HepG2 (cell line): ENCODE data around the gene MMS19. TPM values are rescaled to one million over a fixed set of nuclear protein-coding genes. Genes with fewer than 3 reads are reported as not detected.
A peak's percentile ranks its signal among the peaks of the same experiment; 100 is the strongest.

Experiments
- CBX2 ChIP-seq, 2 experiments: fragments of 200-600 bp in 1 of 2; sonication (generic); formaldehyde crosslinking in 1 of 2; IDR thresholded peaks; 2 replicates each; pipeline versions ENCODE4 v1.7.0 to v1.8.1; 2018 to 2022; ENCODE audit warnings: low read depth in 2 of 2, low read length in 1 of 2, mild to moderate bottlenecking in 1 of 2, missing genetic modification reagents in 1 of 2
- CC2D1A ChIP-seq: sonication (generic); formaldehyde crosslinking; IDR thresholded peaks from 2 replicates; pipeline ENCODE4 v1.8.1; 2023; ENCODE audit warnings: mild to moderate bottlenecking, missing genetic modification reagents
- HNRNPUL1 ChIP-seq: fragments of 200-400 bp; formaldehyde crosslinking; IDR thresholded peaks from 2 replicates; pipeline ENCODE4 v1.6.1; 2017; ENCODE audit warnings: low read depth, mild to moderate bottlenecking, low read length, moderate library complexity
- MIXL1 ChIP-seq: IDR thresholded peaks from 2 replicates; pipeline ENCODE4 v1.6.1; 2016
- PRMT3 ChIP-seq: sonication (generic); formaldehyde crosslinking; IDR thresholded peaks from 2 replicates; pipeline ENCODE4 v1.8.1; 2022; ENCODE audit warnings: low read depth, mild to moderate bottlenecking, moderate library complexity, missing genetic modification reagents, borderline replicate concordance
- REL ChIP-seq: sonication (generic); formaldehyde crosslinking; conservative IDR thresholded peaks from 2 replicates; pipeline ENCODE4 v1.8.0; 2022; ENCODE audit warnings: mild to moderate bottlenecking, missing genetic modification reagents, moderate library complexity
- RXRB ChIP-seq: IDR thresholded peaks from 2 replicates; pipeline ENCODE4 v1.6.1; 2016; ENCODE audit warnings: borderline replicate concordance, missing genetic modification reagents, missing compliant biosample characterization
- SALL1 ChIP-seq: sonication (generic); formaldehyde crosslinking; IDR thresholded peaks from 2 replicates; pipeline ENCODE4 v1.8.0; 2022; ENCODE audit warnings: mild to moderate bottlenecking, missing genetic modification reagents
- SRY ChIP-seq: sonication (generic); formaldehyde crosslinking; IDR thresholded peaks from 2 replicates; pipeline ENCODE4 v1.8.0; 2022; ENCODE audit warnings: mild to moderate bottlenecking, missing genetic modification reagents
- ZFP36L2 ChIP-seq: sonication (generic); formaldehyde crosslinking; IDR thresholded peaks from 2 replicates; pipeline ENCODE4 v1.4.0; 2020; ENCODE audit warnings: missing genetic modification reagents
- ZNF3 ChIP-seq: IDR thresholded peaks from 2 replicates; pipeline ENCODE4 v1.7.0; 2017; ENCODE audit warnings: inconsistent platforms
- ZNF761 ChIP-seq: sonication (generic); formaldehyde crosslinking; conservative IDR thresholded peaks from 2 replicates; pipeline ENCODE4 v1.4.0; 2020; ENCODE audit warnings: mild to moderate bottlenecking, missing genetic modification reagents
- ZNF83 ChIP-seq: sonication (generic); formaldehyde crosslinking; IDR thresholded peaks from 2 replicates; pipeline ENCODE4 v1.4.0; 2020; ENCODE audit warnings: missing genetic modification reagents, mild to moderate bottlenecking, borderline replicate concordance
- polyA plus RNA-seq, 8 experiments: library from polyadenylated mRNA; depleted of rRNA in 3 of 8; stranded (reverse) in 7 of 8; unstranded in 1 of 8; fragments of >200 nt; fragmentation: Illumina TruSeq in 4 of 8; extraction: Trizol in 4 of 8; gene quantifications; 2 replicates each; pipeline versions ENCODE4 v1.2.1 to v1.2.3, GENCODE V29; 2011 to 2016; ENCODE audit warnings: low read depth in 4 of 8, missing spikeins in 1 of 8, mixed read lengths in 1 of 8; ENCODE audit not compliant: insufficient read depth in 1 of 8
- total RNA-seq, 5 experiments: library from RNA; depleted of rRNA; stranded (reverse); fragments of >200 nt; fragmentation: Illumina TruSeq; extraction: Trizol; gene quantifications; 2 replicates each; pipeline ENCODE4 v1.2.3, GENCODE V29; 2016; ENCODE audit warnings: low read depth in 1 of 5
- TF ChIP-seq, protein P1 (sequence below): IDR thresholded peaks from 2 replicates; pipeline ENCODE4 v1.6.1; 2016; ENCODE audit warnings: low read depth, missing genetic modification reagents, missing compliant biosample characterization
- TF ChIP-seq, protein P2 (sequence below): sonication (generic); formaldehyde crosslinking; IDR thresholded peaks from 2 replicates; pipeline ENCODE4 v1.5.0; 2020; ENCODE audit warnings: mild to moderate bottlenecking, missing genetic modification reagents
- TF ChIP-seq, protein P3 (sequence below): sonication (generic); formaldehyde crosslinking; IDR thresholded peaks from 2 replicates; pipeline ENCODE4 v1.5.0; 2020; ENCODE audit warnings: mild to moderate bottlenecking, missing genetic modification reagents
- TF ChIP-seq, protein P4 (sequence below): sonication (generic); formaldehyde crosslinking; IDR thresholded peaks from 2 replicates; pipeline ENCODE4 v1.4.0; 2020; ENCODE audit warnings: missing genetic modification reagents, low read depth, mild to moderate bottlenecking, borderline replicate concordance

MMS19 gene
- total and polyA plus RNA-seq, 2 of the 13 experiments (the other 11 are each of a cell fraction or from before 2014, with no cell fraction given): 76.4 to 107 TPM

DNA sequence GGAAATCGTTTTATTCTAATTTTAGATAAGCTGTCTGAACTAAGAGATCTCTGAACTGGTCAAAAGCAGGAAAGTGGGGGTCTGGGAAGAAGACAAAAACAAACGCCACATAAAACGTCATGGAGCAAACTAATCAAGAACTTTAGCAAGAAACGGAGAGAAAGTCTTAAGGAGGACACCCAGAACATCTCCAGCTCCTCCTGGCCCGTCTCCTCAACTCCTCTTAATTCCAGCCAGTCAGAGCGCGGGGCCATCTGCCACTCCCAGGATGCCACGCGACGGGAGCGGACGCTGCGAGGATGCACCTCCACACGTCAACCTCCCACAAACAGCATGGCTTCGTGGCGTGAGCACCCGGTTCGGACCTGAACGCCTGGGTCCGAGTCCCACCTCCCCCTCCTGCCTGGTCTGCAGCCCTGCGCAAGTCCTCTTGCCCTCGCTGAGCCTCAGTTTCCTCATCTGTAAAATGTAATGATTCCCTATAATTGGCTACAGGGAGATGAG is 598 bp downstream of the MMS19 start (continued):
- TF ChIP-seq, protein P1, sequence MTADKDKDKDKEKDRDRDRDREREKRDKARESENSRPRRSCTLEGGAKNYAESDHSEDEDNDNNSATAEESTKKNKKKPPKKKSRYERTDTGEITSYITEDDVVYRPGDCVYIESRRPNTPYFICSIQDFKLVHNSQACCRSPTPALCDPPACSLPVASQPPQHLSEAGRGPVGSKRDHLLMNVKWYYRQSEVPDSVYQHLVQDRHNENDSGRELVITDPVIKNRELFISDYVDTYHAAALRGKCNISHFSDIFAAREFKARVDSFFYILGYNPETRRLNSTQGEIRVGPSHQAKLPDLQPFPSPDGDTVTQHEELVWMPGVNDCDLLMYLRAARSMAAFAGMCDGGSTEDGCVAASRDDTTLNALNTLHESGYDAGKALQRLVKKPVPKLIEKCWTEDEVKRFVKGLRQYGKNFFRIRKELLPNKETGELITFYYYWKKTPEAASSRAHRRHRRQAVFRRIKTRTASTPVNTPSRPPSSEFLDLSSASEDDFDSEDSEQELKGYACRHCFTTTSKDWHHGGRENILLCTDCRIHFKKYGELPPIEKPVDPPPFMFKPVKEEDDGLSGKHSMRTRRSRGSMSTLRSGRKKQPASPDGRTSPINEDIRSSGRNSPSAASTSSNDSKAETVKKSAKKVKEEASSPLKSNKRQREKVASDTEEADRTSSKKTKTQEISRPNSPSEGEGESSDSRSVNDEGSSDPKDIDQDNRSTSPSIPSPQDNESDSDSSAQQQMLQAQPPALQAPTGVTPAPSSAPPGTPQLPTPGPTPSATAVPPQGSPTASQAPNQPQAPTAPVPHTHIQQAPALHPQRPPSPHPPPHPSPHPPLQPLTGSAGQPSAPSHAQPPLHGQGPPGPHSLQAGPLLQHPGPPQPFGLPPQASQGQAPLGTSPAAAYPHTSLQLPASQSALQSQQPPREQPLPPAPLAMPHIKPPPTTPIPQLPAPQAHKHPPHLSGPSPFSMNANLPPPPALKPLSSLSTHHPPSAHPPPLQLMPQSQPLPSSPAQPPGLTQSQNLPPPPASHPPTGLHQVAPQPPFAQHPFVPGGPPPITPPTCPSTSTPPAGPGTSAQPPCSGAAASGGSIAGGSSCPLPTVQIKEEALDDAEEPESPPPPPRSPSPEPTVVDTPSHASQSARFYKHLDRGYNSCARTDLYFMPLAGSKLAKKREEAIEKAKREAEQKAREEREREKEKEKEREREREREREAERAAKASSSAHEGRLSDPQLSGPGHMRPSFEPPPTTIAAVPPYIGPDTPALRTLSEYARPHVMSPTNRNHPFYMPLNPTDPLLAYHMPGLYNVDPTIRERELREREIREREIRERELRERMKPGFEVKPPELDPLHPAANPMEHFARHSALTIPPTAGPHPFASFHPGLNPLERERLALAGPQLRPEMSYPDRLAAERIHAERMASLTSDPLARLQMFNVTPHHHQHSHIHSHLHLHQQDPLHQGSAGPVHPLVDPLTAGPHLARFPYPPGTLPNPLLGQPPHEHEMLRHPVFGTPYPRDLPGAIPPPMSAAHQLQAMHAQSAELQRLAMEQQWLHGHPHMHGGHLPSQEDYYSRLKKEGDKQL (CRISPR knock-in tag): no peak
- no peak for TF ChIP-seq CC2D1A (CRISPR knock-in tag)
- TF ChIP-seq ZNF83 (CRISPR knock-in tag): 0 out of 2 replicates have a peak, but pooled peaks have one; percentile 23
- no peak for TF ChIP-seq CBX2 (IDR thresholded peaks at IDR 0.05; ENCODE audit: low read depth, low read length)
- TF ChIP-seq CBX2 (CRISPR knock-in tag; IDR thresholded peaks at IDR 0.05; ENCODE audit: low read depth): no peak
- TF ChIP-seq, protein P2, sequence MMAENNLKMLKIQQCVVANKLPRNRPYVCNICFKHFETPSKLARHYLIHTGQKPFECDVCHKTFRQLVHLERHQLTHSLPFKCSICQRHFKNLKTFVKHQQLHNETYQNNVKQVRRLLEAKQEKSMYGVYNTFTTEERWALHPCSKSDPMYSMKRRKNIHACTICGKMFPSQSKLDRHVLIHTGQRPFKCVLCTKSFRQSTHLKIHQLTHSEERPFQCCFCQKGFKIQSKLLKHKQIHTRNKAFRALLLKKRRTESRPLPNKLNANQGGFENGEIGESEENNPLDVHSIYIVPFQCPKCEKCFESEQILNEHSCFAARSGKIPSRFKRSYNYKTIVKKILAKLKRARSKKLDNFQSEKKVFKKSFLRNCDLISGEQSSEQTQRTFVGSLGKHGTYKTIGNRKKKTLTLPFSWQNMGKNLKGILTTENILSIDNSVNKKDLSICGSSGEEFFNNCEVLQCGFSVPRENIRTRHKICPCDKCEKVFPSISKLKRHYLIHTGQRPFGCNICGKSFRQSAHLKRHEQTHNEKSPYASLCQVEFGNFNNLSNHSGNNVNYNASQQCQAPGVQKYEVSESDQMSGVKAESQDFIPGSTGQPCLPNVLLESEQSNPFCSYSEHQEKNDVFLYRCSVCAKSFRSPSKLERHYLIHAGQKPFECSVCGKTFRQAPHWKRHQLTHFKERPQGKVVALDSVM (CRISPR knock-in tag): 0 out of 2 replicates have a peak, but pooled peaks have one; percentile 8
- TF ChIP-seq ZNF761 (CRISPR knock-in tag): 0 out of 2 replicates have a peak, but pooled peaks have one; percentile 71
- TF ChIP-seq HNRNPUL1: no peak
- TF ChIP-seq, protein P3, sequence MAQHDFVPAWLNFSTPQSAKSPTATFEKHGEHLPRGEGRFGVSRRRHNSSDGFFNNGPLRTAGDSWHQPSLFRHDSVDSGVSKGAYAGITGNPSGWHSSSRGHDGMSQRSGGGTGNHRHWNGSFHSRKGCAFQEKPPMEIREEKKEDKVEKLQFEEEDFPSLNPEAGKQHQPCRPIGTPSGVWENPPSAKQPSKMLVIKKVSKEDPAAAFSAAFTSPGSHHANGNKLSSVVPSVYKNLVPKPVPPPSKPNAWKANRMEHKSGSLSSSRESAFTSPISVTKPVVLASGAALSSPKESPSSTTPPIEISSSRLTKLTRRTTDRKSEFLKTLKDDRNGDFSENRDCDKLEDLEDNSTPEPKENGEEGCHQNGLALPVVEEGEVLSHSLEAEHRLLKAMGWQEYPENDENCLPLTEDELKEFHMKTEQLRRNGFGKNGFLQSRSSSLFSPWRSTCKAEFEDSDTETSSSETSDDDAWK (CRISPR knock-in tag): no peak
- no peak for TF ChIP-seq REL (CRISPR knock-in tag)
- TF ChIP-seq ZFP36L2 (CRISPR knock-in tag): no peak
- peak; percentile 45; the same call in 1 of the 2 replicates for TF ChIP-seq SALL1 (CRISPR knock-in tag)
- peak; percentile 8; the same call in 1 of the 2 replicates for TF ChIP-seq SRY (CRISPR knock-in tag)
- TF ChIP-seq, protein P4, sequence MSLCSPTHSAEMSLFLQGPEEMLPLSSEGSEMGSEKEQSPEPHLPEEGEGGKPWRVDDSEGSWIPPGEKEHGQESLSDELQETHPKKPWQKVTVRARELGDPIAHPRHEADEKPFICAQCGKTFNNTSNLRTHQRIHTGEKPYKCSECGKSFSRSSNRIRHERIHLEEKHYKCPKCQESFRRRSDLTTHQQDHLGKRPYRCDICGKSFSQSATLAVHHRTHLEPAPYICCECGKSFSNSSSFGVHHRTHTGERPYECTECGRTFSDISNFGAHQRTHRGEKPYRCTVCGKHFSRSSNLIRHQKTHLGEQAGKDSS (CRISPR knock-in tag): no peak
- TF ChIP-seq PRMT3 (CRISPR knock-in tag): no peak
- TF ChIP-seq ZNF3 (CRISPR knock-in tag): no peak; the same call in 1 of the 2 replicates
- TF ChIP-seq MIXL1: no peak
- no peak for TF ChIP-seq RXRB (CRISPR knock-in tag)
